NT2/D1 (cell line): ENCODE data around the gene BMP8B.

Experiments used
- YY1 ChIP-seq: IDR thresholded peaks from 2 replicates; pipeline ENCODE4 v1.6.1; 2011; ENCODE audit not compliant: insufficient read length, insufficient read depth
- ZNF274 ChIP-seq: IDR thresholded peaks from 2 replicates; pipeline ENCODE4 v1.6.1; 2011; ENCODE audit warnings: mild to moderate bottlenecking, low read depth, low read length

GRCh38 chr1:39762550-39763540 is 25.8 kb downstream of the BMP8B start:
- TF ChIP-seq YY1 (no peak), ZNF274 (no peak)
